ENCODE results near the gene SLC7A4.
"Not testable (repeated sequence)": the region's sequence is repeated elsewhere in the genome, so short reads cannot be mapped to it uniquely, and the experiment has no call there.

Gene SLC7A4

GRCh38 chr22:21067075-21067900, 34.9 kb upstream of the SLC7A4 start:
- Histone ChIP-seq H3K4me3 (no peak overlapping the region), H3K36me3 (ENCODE audit: insufficient read depth, low read length) (no peaks in the 10 kb centered on the region), H3K9ac (ENCODE audit: insufficient read length) (no peak overlapping the region), H3K9me3 (ENCODE audit: low read depth, low read length) (no peaks in the 10 kb centered on the region), H3K27ac (no peak overlapping the region)
- no peak for TF ChIP-seq EZH2 (IDR thresholded peaks at IDR 0.05)
- TF ChIP-seq POLR2AphosphoS5 (IDR thresholded peaks at IDR 0.05; ENCODE audit: borderline replicate concordance, low read depth, low read length), result no peak
- TF ChIP-seq FOXP2 (optimal IDR thresholded peaks at IDR 0.05; ENCODE audit: control extremely low read depth, extremely low read length, insufficient read depth), result no peak
- no peak for DNase-seq (ENCODE audit: low read depth, low spot score)

GRCh38 chr22:21064917-21065864, 32.8 kb upstream of the SLC7A4 start:
- Histone ChIP-seq H3K36me3 (ENCODE audit: insufficient read depth, low read length) (no peaks in the 10 kb centered on the region), H3K9ac (ENCODE audit: insufficient read length) (no peak overlapping the region), H3K9me3 (ENCODE audit: low read depth, low read length) (no peaks in the 10 kb centered on the region), H3K4me3 (no peak overlapping the region), H3K27ac (no peak overlapping the region)
- TF ChIP-seq EZH2 (IDR thresholded peaks at IDR 0.05) (no peak), FOXP2 (optimal IDR thresholded peaks at IDR 0.05; ENCODE audit: control extremely low read depth, extremely low read length, insufficient read depth) (no peak), POLR2AphosphoS5 (IDR thresholded peaks at IDR 0.05; ENCODE audit: borderline replicate concordance, low read depth, low read length) (no peak)
- DNase-seq (ENCODE audit: low read depth, low spot score), result no peak

GRCh38 chr22:21064425-21064824, 32.1 kb upstream of the SLC7A4 start:
- not testable (repeated sequence) for H3K4me3 ChIP-seq; H3K9me3 ChIP-seq (ENCODE audit: low read depth, low read length); H3K27ac ChIP-seq

GRCh38 chr22:21061660-21062321, 29.4 kb upstream of the SLC7A4 start:
- not testable (repeated sequence) for H3K27ac ChIP-seq; DNase-seq (ENCODE audit: low read depth, low spot score); H3K9ac ChIP-seq (ENCODE audit: insufficient read length); H3K9me3 ChIP-seq (ENCODE audit: low read depth, low read length); H3K4me3 ChIP-seq; H3K36me3 ChIP-seq (ENCODE audit: insufficient read depth, low read length)

More at GRCh38 chr22:21064425-21064824, 32.1 kb upstream of the SLC7A4 start:
- not testable (repeated sequence) for DNase-seq (ENCODE audit: low read depth, low spot score); H3K36me3 ChIP-seq (ENCODE audit: insufficient read depth, low read length); H3K9ac ChIP-seq (ENCODE audit: insufficient read length)

GRCh38 chr22:21060363-21060762, 28.0 kb upstream of the SLC7A4 start:
- not testable (repeated sequence) for H3K9ac ChIP-seq (ENCODE audit: insufficient read length); H3K27ac ChIP-seq; DNase-seq (ENCODE audit: low read depth, low spot score); H3K9me3 ChIP-seq (ENCODE audit: low read depth, low read length); H3K36me3 ChIP-seq (ENCODE audit: insufficient read depth, low read length); H3K4me3 ChIP-seq

- DNase-seq (ENCODE audit: low read depth, low spot score), result no peak
- Histone ChIP-seq H3K9ac (ENCODE audit: insufficient read length) (no peak overlapping the region), H3K27ac (no peak overlapping the region), H3K4me3 (no peak overlapping the region), H3K36me3 (ENCODE audit: insufficient read depth, low read length) (no peaks in the 10 kb centered on the region), H3K9me3 (ENCODE audit: low read depth, low read length) (no peaks in the 10 kb centered on the region)
- TF ChIP-seq EZH2 (IDR thresholded peaks at IDR 0.05), result no peak
- no peak for TF ChIP-seq FOXP2 (optimal IDR thresholded peaks at IDR 0.05; ENCODE audit: control extremely low read depth, extremely low read length, insufficient read depth)
These were observed 23.5 kb upstream of the SLC7A4 start for GRCh38 chr22:21055880-21056319.

- H3K4me3 ChIP-seq, result no peak overlapping the region
- H3K36me3 ChIP-seq (ENCODE audit: insufficient read depth, low read length), result no peaks in the 10 kb centered on the region
- no peak for DNase-seq (ENCODE audit: low read depth, low spot score)
- no peak overlapping the region for H3K9ac ChIP-seq (ENCODE audit: insufficient read length)
- H3K27ac ChIP-seq, result no peak overlapping the region
- H3K9me3 ChIP-seq (ENCODE audit: low read depth, low read length), result no peaks in the 10 kb centered on the region
- TF ChIP-seq POLR2AphosphoS5 (IDR thresholded peaks at IDR 0.05; ENCODE audit: borderline replicate concordance, low read depth, low read length), result no peak
- TF ChIP-seq EZH2 (IDR thresholded peaks at IDR 0.05), result no peak
- TF ChIP-seq FOXP2 (optimal IDR thresholded peaks at IDR 0.05; ENCODE audit: control extremely low read depth, extremely low read length, insufficient read depth), result no peak
These were observed 23.1 kb upstream of the SLC7A4 start for GRCh38 chr22:21055564-21055834.

GRCh38 chr22:21054714-21055563, 22.6 kb upstream of the SLC7A4 start:
- Histone ChIP-seq H3K9me3 (ENCODE audit: low read depth, low read length) (no peaks in the 10 kb centered on the region), H3K36me3 (ENCODE audit: insufficient read depth, low read length) (no peaks in the 10 kb centered on the region), H3K4me3 (no peak overlapping the region), H3K27ac (no peak overlapping the region), H3K9ac (ENCODE audit: insufficient read length) (no peak overlapping the region)
- TF ChIP-seq POLR2AphosphoS5 (IDR thresholded peaks at IDR 0.05; ENCODE audit: borderline replicate concordance, low read depth, low read length) (no peak), FOXP2 (optimal IDR thresholded peaks at IDR 0.05; ENCODE audit: control extremely low read depth, extremely low read length, insufficient read depth) (no peak), EZH2 (IDR thresholded peaks at IDR 0.05) (no peak)
- DNase-seq (ENCODE audit: low read depth, low spot score), result no peak

Data from SK-N-MC (cell line).